HG03460 (cell line): Measurements from ENCODE around the gene SH2D3C.
"Not testable (repeated sequence)": the region's sequence is repeated elsewhere in the genome, so short reads cannot be mapped to it uniquely, and the experiment has no call there.

Experiments
- ATAC-seq: cut with Tn5 transposase; IDR thresholded peaks from one replicate; pipeline ENCODE4 v1.9.1; 2021; ENCODE audit not compliant: unreplicated experiment

SH2D3C gene

DNA sequence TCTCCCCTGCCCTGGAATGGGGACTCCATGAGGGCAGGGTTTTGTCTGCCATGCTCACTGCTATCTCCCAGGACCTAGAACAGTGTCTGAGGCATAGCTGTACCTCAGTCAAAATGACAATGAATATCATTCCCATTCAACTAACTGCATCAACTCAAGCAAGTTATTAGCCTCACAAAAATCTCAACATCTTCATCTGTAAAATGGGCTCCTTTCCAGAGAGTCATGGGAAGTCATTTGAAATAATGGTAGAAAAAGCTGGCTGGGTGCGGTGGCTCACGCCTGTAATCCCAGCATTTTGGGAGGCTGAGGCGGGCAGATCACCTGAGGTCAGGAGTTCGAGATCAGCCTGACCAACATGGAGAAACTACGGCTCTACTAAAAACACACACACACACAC, 9.4 kb downstream of the SH2D3C start:
- no peak for ATAC-seq

DNA sequence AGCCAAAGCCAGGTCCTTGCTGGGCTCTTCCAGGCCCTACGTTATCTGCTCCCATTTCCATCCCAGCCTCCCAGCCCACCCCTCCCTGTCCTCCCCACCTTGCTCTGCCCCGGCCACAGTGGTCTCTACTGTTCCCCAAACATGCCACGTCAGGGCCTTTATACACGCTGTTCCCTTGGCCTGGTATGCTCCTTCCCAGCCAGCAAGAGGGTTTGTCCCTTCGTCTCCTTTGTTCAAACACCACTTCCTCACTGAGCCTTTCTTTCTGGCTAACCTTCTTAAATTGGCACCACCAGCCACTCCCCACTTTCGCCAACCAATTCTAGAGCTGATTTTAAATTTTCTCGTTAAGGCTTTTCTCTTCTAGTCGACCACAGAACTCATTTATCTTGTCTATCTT, 9.8 kb downstream of the SH2D3C start:
- ATAC-seq: no peak

DNA sequence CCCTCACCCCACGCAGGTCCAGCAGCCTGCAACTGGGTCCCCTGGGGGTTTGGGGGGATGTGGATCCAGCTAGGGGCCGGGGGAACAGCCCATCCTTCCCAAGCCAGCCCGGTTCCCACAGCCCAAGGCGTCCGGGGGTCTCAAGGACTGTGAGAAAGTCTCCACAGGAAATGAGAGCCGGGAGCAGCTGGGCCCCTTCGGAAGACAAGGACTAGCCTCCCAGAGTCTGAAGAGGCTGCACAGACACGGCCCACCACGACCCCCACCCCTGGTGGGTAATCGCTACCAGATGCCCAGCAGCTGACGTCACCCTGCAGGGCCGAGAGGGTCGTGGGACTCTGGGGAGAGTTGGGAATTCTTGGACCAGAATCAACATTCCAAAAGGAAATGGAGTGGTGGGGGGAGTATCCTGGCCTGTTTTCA, 10.5 kb downstream of the SH2D3C start:
- no peak for ATAC-seq

DNA sequence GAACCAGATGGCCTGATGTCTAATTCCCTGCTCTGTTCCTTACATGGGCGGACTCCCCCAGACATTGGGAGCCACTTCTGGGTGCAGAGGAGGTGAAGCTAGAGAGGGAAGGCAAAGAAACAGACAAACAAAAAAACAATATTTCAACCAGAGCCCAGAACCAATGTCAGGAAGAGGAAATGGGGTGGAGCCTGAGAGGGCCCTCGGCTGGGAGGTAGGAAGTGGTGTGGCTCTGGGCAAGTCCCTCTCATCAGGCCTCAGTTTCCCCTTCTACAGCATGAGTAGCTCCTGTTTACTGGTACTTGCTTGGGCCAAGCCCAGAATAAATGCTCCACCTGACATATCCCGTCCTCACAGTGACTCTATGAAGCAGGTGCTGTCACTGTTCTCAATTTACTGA, 11.1 kb downstream of the SH2D3C start:
- ATAC-seq: no peak

DNA sequence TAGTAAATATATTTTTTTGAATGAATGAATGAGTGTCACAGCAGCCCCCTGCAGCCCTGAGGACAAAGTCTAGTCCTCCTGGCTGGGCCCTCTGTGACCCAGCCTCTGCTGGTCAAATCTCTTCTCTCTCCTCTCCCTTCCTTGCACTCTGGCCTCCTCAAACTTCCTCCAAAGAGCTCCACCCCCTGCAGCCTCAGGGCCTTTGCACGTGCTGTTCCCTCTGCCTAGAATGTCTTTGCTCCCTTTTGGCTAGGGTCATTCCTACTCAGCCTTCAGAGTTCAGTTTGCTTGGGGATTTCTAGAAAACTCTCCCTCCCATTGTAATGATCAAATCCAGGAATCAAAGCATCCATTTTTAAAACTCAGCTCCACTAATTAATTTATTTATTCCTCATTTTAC, 13.0 kb downstream of the SH2D3C start:
- ATAC-seq: no peak

DNA sequence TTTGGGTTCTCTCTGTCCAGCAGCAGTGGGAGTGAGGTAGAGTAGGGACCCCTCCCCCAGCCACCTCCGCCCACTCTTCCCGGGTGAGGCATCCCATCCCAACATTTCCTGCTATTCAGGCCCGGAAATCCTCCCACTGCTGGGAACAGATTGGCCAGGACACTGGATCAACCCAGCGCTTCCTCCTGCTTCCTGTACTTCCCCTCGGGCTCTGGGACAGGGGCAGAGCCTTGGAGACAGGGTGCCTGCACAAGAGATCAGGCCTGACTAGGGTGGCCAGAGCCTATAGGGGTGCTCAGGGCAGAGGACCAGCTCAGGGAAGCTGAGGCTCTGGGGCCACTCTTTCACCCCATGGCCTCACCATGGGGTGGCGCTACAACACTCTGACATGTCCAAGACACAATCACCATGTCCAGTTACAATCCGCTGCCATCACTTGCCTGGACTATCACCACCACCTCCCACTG, 14.5 kb downstream of the SH2D3C start:
- no peak for ATAC-seq

DNA sequence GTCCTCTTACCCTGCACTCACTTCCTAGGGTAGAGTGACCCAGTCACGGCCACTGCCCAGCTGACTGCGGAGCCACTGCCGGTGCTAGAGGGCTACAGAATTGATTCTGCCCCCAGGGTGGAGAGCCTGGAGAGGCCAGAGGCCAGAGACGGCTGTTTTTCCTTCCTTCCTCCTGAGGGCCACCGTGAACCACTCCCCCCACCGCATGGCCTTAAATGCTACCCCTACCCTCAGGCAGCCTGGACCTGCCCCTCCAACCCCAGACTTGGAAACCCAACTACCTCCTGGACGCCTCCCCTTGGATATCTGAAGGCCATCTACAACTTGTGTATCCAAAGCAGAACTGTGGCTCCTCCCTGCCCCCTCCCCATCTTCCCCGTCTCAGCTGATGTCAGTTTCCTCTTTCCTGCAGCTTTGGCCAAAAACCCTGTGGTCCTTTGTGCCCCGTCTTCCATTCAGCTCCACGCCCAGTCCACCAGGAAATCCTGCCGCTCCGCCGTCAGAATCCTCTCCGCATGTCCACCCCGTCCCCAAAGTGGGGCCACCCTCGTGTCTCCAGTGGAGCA, 16.3 kb downstream of the SH2D3C start:
- no peak for ATAC-seq

DNA sequence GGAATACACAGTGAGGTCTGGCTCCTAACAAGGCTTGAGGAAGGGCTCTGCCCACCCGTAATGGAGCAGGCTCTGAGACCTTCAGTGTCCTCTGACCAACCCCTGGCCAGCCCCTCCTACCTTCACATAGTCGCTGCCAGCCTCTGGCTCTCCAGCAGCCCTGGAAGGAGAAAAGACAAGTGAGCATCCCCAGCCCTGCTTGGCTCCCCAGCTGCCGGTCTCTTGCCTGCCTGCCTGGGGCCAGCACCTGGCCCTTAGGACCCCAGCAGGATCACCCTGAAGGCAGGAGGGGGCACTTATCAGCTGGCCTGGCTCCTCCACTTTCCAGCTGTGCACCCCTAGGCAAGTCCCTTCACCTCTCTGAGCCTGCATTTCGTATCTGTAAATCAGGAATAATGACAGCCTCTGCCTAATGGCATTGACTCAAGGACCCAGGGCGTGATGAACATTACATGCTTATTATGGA, 16.9 kb downstream of the SH2D3C start:
- no peak for ATAC-seq

DNA sequence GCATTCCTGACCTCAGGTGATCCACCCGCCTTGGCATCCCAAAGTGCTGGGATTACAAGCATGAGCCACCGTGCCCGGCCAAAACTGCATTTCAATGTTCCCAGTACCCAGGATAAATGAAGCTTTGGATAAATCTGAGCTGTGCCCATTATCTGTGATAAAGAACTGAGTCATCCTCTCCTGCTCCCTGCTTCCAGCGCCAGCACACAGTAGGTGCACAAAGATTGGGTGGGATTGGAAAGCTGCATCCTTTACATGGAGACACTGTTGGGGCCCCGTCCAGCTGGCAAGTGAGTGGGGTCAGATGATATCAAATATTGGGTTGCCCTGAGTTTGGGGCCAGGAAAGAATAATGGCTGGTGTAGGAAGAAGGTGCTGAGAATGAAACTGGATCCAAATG, 17.4 kb downstream of the SH2D3C start:
- ATAC-seq: no peak

DNA sequence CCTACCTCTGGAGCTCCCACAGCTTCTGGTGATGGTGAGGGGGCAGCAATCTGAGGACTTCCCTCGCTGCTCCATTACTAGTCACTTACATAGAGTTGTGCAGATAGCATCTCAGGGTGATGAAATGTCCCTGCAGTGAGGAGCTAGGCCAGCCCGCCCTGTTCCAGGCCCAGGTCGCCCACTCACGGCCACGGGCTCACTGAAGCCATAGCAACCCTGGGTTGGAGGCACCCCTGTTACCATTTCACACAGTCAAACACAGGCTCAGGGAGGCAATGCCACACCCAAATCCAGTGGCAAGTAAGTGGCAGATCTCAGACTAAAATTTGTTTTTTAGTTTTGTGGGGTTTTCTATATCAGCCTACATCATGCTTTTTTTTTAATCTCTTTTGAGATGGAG, 19.6 kb downstream of the SH2D3C start:
- ATAC-seq: no peak

DNA sequence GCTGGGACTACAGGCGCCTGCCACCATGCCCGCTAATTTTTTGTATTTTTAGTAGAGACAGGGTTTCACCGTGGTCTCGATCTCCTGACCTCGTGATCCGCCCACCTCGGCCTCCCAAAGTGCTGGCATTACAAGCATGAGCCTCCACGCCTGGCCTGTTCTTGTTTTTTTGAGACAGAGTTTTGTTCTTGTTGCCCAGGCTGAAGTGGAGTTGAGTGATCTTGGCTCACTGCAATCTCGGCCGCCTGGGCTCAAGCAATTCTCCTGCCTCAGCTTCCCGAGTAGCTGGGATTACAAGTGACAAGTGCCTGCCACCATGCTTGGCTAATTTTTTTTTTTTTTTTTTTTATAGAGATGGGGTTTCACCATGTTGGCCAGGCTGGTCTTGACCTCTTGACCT, 21.7 kb downstream of the SH2D3C start:
- not testable (repeated sequence) for ATAC-seq

DNA sequence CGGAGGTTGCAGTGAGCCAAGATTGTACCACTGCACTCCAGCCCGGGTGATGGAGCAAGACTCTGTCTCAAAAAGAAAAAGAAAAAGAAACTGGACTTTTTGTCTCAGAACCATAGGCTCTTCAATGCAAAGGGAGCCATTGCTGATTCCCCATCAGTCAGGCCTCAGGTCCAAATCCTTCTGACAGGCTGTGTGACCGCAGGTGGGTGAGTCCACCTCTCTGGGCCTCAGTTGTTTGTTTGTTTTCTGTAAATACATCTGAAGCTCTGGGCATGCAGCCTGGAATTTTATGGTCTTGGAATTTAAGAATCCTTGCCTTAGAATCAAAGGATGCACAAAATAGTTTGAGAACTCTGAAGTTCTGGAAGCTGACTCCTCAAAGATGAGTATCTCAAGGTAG, 22.2 kb downstream of the SH2D3C start:
- no peak for ATAC-seq

DNA sequence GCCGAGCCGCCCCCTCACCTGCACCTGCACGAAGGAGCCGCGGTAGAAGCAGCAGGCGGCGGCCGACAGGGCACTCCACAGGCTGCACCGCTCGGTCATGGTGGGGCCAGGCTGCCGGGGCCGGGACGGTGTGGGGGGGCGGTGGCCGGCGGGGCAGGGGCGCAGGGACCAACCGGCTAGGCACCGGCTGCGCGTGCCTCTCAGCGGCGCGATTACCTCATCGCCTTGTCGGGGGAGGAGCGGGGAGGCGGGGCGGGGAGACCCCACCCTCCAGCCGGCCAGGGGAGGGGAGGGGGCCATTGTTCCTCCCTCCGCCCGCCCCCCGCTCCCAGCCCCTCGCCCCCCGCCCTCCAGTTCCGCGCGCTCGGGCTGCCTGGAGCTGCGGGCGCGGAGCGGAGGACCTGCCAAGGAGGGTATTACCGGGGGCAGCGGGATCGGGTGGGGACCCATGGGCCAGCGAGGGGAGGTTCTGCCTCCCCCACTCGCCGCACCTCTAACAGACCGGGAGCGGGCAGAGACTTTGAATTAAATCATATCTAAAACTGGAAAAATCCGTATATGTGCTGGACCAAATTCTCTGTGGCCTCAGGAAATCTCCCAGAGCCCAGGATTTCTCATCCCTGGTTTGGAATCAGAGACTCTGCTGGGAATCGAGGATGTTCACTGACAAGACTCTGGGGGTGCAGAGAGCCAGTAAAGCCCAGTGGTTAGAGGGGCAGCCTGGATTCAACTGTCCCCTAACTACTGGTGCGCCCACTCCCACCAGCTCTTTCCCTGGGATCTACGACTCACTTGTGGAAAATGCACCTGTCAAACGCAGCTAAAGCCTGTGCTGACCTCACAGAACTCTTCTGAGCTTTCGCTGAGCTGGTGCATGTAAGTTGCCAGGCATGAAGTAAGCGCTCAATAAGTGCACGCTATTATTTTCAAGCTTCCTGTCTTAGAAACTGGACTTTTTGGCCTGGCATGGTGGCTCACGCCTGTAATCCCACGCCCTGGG, 23.1 kb downstream of the SH2D3C start:
- ATAC-seq: no peak

DNA sequence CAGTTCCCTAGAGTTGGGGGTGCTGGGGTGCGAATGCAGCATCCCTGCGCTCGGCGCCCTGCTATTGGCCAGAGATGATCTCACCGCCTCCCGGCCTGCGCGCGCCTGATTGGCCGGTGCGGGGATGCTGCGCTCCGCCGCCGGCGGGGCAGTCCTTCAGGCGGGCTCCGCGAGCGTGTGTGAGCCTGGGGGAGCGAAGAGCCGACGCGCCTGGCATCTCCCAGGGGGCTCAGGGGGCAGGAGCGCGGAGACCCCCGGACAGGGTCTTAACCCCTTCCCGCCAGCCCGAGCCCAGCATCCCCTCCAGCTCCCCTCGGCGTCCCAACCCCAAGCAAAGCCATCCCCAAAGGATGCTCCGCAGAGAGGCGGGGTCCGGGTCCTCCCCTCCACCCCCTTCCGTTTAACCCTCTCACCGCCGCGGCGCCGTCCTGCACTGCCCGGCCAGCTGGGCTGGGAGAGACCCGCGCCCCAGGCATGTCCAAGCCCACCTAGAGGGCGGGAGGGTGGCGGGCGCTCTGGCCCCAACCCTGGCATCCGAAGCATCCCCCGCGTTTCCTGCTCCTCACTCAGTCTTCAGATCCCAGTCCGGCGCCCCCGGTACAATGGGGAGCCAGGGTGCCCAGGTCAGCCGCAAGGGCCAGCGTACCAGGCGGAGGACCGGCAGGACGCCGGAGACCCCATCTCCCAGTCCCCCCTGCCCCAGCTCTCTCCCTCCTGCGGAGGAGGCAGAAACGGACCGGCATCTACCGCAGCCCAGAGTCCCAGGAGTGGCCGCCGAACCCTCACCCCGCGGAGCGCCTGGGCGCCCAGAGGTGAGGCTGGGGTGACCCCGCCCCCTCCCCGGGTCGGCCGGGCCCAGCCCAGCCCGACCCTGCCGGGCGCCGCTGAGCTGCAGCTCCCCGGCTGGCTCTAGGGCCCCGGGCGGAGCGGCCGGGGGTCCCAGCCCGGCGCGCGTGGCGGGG, 24.1 kb downstream of the SH2D3C start:
- ATAC-seq: no peak

DNA sequence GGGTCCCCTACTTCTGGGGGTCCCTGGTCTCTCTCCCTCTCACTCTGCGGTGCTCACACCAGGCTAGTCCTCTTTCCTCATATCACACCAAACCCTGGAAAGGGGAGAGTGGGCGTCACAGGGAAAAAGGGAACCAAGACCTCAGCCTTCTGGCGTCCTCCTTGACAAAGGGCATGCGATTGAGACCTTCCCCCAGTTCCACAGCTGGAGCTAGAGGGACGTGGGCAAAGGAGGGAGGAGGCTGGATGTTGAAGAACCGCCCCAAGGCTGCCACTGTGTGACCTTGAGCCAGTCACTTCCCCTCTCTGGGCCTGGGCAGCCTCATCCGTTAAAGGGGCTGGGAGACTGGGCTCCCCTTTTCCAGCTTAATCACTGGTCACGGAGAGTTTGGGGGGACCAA, 24.8 kb downstream of the SH2D3C start:
- no peak for ATAC-seq

DNA sequence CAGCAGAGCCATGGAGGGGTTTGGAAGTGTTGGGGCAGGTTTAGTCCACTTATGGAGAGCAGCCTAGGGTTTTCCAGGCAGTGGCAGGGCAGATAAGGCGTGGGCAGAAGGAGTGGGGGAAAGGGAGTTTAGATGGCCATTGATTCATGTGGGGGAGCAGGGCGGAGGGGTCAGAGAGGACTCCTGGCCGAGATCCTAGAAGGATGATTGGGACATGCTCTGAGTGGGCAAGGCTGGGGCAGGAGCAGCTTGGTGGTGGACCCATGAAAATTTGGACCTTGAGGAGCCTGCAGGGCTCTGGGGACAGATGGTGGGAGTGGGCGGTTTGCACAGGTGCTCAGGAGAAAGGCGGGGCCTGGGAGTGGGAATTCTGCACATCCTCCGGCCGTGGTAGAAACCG, 25.3 kb downstream of the SH2D3C start:
- ATAC-seq: no peak

DNA sequence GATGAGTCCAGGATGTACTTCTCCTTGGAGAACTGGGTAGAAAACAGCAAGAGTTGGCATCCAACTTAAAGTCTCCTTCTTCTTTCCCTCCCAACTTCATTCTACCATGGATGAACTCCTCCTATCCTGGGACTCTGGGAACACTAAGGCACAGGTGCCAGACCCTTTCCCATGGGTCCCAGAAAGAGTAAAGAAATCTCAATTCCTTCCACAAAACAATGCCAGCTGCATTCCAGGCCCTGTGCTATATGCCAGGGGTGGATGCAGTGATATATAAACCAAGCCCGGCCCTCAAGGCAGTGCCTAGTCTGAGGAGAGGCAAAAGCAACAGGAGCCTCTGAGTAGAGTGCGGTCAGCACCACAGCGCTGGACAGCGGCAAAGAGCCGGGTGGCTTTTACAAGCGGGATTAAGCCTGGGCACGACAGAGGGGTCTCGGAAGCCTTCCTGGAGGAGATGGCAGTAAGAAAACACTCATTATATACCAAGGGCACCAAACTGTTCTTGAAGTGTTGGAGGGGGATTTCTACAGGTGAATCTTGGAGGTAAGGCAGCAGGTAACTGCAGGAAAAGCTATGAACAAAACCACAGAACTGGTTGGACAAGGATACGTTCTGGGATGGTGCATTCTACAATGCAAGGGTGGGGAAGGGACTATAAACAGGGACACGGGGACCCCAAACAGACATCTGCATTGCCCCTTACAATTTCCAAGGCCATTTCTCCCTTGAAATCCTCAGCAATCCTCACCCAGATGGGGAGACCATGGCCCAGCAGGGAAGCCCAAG, 27.0 kb downstream of the SH2D3C start:
- no peak for ATAC-seq

DNA sequence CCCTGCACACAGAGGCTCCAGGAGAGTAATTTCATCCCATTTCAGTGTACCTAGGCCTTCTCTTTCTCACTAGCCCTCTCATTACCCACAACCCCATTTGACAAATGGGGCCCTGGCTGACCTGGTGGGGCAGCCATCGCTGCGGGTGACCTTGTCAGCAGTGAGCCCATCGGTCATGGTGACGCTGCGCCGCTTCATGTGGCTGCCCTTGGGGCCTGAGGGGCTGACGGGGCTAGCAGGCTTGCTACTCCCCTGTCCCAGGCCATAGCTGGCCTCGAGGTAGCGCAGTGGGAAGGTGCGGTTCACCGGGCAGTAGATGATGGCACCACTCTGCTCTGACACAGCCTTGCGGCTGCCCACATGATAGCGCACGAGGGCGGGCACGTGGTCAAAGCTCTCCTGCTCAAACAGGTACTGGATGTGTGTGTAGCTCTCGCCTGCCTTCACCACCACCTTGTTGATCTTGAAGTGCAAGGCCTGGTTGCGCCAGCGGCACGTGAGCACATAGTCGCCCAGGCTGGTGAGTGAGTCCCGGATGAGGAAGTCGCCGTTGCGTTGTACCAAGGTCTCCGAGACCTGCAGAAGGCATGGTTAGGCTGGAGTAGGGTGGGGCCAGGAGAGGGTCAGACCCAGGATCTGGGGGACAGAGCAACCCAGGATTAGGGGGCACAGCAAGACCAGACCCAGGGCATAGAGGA, 29.2 kb downstream of the SH2D3C start:
- no peak for ATAC-seq

DNA sequence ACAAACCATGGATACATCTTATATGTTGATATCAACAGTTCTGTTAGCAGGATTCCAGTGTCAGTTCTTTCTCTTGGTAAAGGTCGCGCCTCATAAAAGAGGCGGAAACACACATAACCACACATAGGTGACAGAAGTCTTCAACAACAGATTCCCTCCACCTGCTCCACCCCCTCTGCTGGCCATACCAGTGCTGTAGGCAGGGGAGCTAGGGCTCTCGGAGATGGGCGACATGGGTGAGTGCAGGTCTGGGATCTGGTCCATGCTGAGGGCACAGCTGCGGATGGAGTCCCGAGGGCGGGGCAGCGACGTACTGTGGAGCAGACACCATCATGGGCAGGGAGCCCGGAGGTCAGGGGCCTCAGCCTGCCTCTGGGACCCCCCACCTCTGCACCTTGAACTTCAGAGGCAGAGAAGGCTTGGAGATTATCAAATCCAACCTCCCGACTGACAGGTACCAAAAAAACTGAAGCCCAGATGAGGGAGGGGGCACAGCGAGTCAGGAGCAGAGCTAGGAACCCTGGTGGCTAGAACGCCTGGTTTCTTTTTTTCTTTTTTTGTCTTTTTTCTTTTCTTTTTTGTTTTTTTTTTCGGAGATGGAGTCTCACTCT, 31.4 kb downstream of the SH2D3C start:
- ATAC-seq: no peak
